ENCODE data around the gene B3GNT3.

Gene B3GNT3

DNA sequence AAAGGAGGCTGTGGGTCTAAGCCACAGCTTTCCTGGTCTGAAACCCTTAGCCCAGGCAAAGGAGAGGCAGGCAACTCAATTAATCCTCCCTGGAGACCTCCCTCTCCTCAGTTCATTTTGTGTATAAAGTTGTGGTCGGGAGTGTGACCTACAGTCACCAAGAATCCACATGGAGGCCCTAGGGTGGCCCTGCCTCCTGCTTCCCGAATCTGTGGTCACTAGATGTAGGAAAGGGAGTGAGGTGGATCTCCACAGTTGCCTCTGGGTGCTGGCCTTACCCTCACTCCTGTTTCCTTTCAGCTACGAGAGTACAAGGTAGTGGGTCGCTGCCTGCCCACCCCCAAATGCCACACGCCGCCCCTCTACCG is 66.0 kb downstream of the B3GNT3 start:
- DNase-seq (ENCODE audit: low spot score), result no peak

GRCh38 chr19:17861542-17862402 is 66.8 kb downstream of the B3GNT3 start:
- no peak for DNase-seq (ENCODE audit: low spot score)

GRCh38 chr19:17862711-17863519 is 68.0 kb downstream of the B3GNT3 start:
- DNase-seq (ENCODE audit: low spot score), result no peak
